Nephron (organoid): Measurements from ENCODE around the gene SRPK3.

Experiments used
- H3K27ac Mint-ChIP-seq, 3 experiments: 2 replicates each; pipeline ENCODE4 v1.8.0; 2020; ENCODE audit warnings: mixed read lengths in 3 of 3, mild to moderate bottlenecking in 2 of 3, moderate library complexity in 1 of 3
- H3K27me3 Mint-ChIP-seq: 2 replicates; pipeline ENCODE4 v1.8.0; 2021; ENCODE audit warnings: low read depth, mild to moderate bottlenecking, moderate library complexity, mixed read lengths
- H3K36me3 Mint-ChIP-seq: 2 replicates; pipeline ENCODE4 v1.8.0; 2020; ENCODE audit warnings: low read depth, mixed read lengths
- H3K4me1 Mint-ChIP-seq: 2 replicates; pipeline ENCODE4 v1.8.0; 2020; ENCODE audit warnings: mixed read lengths
- H3K4me3 Mint-ChIP-seq, 3 experiments: 2 replicates each; pipeline ENCODE4 v1.8.0; 2020; ENCODE audit warnings: mild to moderate bottlenecking in 3 of 3, mixed read lengths in 3 of 3, moderate library complexity in 2 of 3
- H3K9me3 Mint-ChIP-seq: 2 replicates; pipeline ENCODE4 v1.8.0; 2020; ENCODE audit warnings: mixed read lengths
- TF ChIP-seq, protein P1 (sequence below), 3 experiments: fragments of 200-600 bp; sonication (generic); IDR thresholded peaks; one replicate each; pipeline ENCODE4 v1.5.0; 2021; ENCODE audit warnings: antibody characterized with exemption in 3 of 3; ENCODE audit not compliant: unreplicated experiment in 3 of 3

SRPK3 gene

GRCh38 chrX:153734871-153735270 lies 46.0 kb upstream of the SRPK3 start:
- H3K9me3 Mint-ChIP-seq = peaks cover 33% of the 10 kb centered on the region
- no peak overlapping the region for H3K4me3 Mint-ChIP-seq
- no peaks in the 10 kb centered on the region for H3K27me3 Mint-ChIP-seq
- peaks cover 35% of the 10 kb centered on the region for H3K36me3 Mint-ChIP-seq
- H3K4me1 Mint-ChIP-seq = no peaks in the 10 kb centered on the region
- TF ChIP-seq, protein P1, sequence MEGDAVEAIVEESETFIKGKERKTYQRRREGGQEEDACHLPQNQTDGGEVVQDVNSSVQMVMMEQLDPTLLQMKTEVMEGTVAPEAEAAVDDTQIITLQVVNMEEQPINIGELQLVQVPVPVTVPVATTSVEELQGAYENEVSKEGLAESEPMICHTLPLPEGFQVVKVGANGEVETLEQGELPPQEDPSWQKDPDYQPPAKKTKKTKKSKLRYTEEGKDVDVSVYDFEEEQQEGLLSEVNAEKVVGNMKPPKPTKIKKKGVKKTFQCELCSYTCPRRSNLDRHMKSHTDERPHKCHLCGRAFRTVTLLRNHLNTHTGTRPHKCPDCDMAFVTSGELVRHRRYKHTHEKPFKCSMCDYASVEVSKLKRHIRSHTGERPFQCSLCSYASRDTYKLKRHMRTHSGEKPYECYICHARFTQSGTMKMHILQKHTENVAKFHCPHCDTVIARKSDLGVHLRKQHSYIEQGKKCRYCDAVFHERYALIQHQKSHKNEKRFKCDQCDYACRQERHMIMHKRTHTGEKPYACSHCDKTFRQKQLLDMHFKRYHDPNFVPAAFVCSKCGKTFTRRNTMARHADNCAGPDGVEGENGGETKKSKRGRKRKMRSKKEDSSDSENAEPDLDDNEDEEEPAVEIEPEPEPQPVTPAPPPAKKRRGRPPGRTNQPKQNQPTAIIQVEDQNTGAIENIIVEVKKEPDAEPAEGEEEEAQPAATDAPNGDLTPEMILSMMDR (IDR thresholded peaks at IDR 0.05; ENCODE audit: unreplicated experiment in 3 of 3) = no peak
- no peak overlapping the region for H3K27ac Mint-ChIP-seq

DNA sequence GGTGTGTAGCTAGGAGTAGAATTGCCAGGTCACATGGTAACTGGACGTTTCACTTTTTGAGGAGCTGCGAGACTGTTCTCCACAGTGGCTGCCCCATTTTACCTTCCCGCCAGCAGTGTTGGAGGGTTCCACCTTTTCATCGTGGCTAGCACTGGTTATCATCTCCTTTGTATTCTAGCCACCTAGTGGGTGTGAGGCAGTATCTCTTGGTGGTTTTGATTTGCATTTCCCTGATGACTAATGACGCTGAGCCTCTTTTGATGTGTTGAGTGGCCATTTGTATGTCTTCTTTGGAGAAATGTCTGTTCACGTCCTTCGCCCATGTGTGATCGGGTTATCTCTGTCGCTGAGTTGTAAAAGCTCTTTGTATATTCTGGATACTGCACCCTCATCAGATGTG lies 45.6 kb upstream of the SRPK3 start:
- Mint-ChIP-seq H3K36me3 (peaks cover 35% of the 10 kb centered on the region), H3K4me1 (no peaks in the 10 kb centered on the region)
- TF ChIP-seq, protein P1 (IDR thresholded peaks at IDR 0.05; ENCODE audit: unreplicated experiment in 3 of 3) = no peak

GRCh38 chrX:153736071-153736820 lies 44.6 kb upstream of the SRPK3 start:
- TF ChIP-seq, protein P1 (IDR thresholded peaks at IDR 0.05; ENCODE audit: unreplicated experiment in 3 of 3) = no peak
- Mint-ChIP-seq H3K4me1 (no peaks in the 10 kb centered on the region), H3K9me3 (peaks cover 26% of the 10 kb centered on the region), H3K27ac (no peak overlapping the region), H3K4me3 (no peak overlapping the region), H3K36me3 (peaks cover 27% of the 10 kb centered on the region), H3K27me3 (no peaks in the 10 kb centered on the region)

More for the DNA sequence above, 45.6 kb upstream of the SRPK3 start:
- no peak overlapping the region for H3K4me3 Mint-ChIP-seq
- no peaks in the 10 kb centered on the region for H3K27me3 Mint-ChIP-seq
- H3K27ac Mint-ChIP-seq = no peak overlapping the region
- peaks cover 33% of the 10 kb centered on the region for H3K9me3 Mint-ChIP-seq

GRCh38 chrX:153736871-153737441 lies 43.9 kb upstream of the SRPK3 start:
- Mint-ChIP-seq H3K36me3 (peaks cover 20% of the 10 kb centered on the region), H3K4me1 (no peaks in the 10 kb centered on the region), H3K4me3 (no peak overlapping the region), H3K9me3 (peaks cover 19% of the 10 kb centered on the region), H3K27ac (no peak overlapping the region), H3K27me3 (no peaks in the 10 kb centered on the region)
- TF ChIP-seq, protein P1 (IDR thresholded peaks at IDR 0.05; ENCODE audit: unreplicated experiment in 3 of 3) = no peak

GRCh38 chrX:153738056-153738605 lies 42.7 kb upstream of the SRPK3 start:
- Mint-ChIP-seq H3K36me3 (peaks cover 15% of the 10 kb centered on the region), H3K4me1 (no peaks in the 10 kb centered on the region), H3K27me3 (no peaks in the 10 kb centered on the region), H3K4me3 (no peak overlapping the region), H3K27ac (no peak overlapping the region), H3K9me3 (peaks cover 14% of the 10 kb centered on the region)
- TF ChIP-seq, protein P1 (IDR thresholded peaks at IDR 0.05; ENCODE audit: unreplicated experiment in 3 of 3) = no peak
